ENCODE measurements around the gene FNBP1L.

DNA sequence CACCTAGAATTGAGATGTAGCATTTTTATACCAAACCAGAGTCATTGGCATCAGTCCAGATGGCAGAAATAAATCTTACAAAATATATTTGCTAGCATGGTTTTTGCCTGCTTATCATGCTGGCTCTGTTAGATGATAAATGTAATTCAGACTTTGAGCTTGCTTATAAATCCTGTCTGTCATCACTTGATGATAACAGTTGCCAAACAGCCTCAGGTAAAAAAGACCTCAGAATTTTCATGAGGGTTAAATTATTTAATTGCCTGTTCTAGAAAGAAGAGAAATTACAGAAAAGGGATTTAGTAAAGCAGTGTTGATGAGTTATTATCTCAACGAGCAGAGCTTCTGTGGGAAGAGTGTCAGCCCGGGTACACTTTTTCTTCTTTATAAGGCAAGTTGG, 83.3 kb downstream of the FNBP1L start:
- TF ChIP-seq, protein P1, sequence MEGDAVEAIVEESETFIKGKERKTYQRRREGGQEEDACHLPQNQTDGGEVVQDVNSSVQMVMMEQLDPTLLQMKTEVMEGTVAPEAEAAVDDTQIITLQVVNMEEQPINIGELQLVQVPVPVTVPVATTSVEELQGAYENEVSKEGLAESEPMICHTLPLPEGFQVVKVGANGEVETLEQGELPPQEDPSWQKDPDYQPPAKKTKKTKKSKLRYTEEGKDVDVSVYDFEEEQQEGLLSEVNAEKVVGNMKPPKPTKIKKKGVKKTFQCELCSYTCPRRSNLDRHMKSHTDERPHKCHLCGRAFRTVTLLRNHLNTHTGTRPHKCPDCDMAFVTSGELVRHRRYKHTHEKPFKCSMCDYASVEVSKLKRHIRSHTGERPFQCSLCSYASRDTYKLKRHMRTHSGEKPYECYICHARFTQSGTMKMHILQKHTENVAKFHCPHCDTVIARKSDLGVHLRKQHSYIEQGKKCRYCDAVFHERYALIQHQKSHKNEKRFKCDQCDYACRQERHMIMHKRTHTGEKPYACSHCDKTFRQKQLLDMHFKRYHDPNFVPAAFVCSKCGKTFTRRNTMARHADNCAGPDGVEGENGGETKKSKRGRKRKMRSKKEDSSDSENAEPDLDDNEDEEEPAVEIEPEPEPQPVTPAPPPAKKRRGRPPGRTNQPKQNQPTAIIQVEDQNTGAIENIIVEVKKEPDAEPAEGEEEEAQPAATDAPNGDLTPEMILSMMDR (IDR thresholded peaks at IDR 0.05): no peak
- TF ChIP-seq EZH2phosphoT487 (IDR thresholded peaks at IDR 0.05): no peak
- TF ChIP-seq EZH2 (IDR thresholded peaks at IDR 0.05): no peak

Measured in neural progenitor cell (in vitro differentiated cells).